WTC11 (cell line): ENCODE data around the gene TAOK3. TPM values are rescaled to one million over a fixed set of nuclear protein-coding genes. Genes with fewer than 3 reads are reported as not detected.

Source experiments
- ATAC-seq: fragments of 200-7000 bp; cut with Tn5 transposase; 2 replicates; pipeline ENCODE4 v1.10.0; 2021; ENCODE audit warnings: mild to moderate bottlenecking, moderate library complexity
- CTCF ChIA-PET: fragments of 300-600 bp; sonication (Branson Sonifier 250); formaldehyde crosslinking; loops from one replicate; lab custom pipeline; 2021; ENCODE audit warnings: antibody characterized with exemption; lab: Charles Lee
- POLR2A ChIA-PET: fragments of 350-600 bp; sonication (Branson Sonifier 250); formaldehyde crosslinking; loops from one replicate; lab custom pipeline; 2021; ENCODE audit warnings: antibody characterized with exemption; lab: Charles Lee
- DNase-seq: peaks from one replicate; pipeline ENCODE4 v3.0.0; 2021; ENCODE audit warnings: low spot score
- H3K27ac Mint-ChIP-seq: 2 replicates; pipeline ENCODE4 v1.8.0; 2021; ENCODE audit warnings: mixed read lengths
- H3K27me3 Mint-ChIP-seq: 2 replicates; pipeline ENCODE4 v1.8.0; 2021; ENCODE audit warnings: low read depth, mild to moderate bottlenecking, moderate library complexity, mixed read lengths
- H3K36me3 Mint-ChIP-seq: 2 replicates; pipeline ENCODE4 v1.8.0; 2021; ENCODE audit warnings: mixed read lengths
- H3K4me1 Mint-ChIP-seq: 2 replicates; pipeline ENCODE4 v1.8.0; 2022; ENCODE audit warnings: mixed read lengths
- H3K4me3 Mint-ChIP-seq: 2 replicates; pipeline ENCODE4 v1.8.0; 2021; ENCODE audit warnings: mild to moderate bottlenecking, moderate library complexity, mixed read lengths
- H3K9me3 Mint-ChIP-seq: 2 replicates; pipeline ENCODE4 v1.8.0; 2021; ENCODE audit warnings: mixed read lengths
- ATF1 ChIP-seq: sonication (generic); formaldehyde crosslinking; IDR thresholded peaks from 2 replicates; pipeline ENCODE4 v1.8.1; 2023; ENCODE audit warnings: mild to moderate bottlenecking, moderate library complexity, missing genetic modification reagents
- CREM ChIP-seq: sonication (generic); formaldehyde crosslinking; IDR thresholded peaks from 2 replicates; pipeline ENCODE4 v1.8.1; 2022; ENCODE audit warnings: mild to moderate bottlenecking, missing genetic modification reagents, moderate library complexity
- ESRRA ChIP-seq: sonication (generic); formaldehyde crosslinking; IDR thresholded peaks from 2 replicates; pipeline ENCODE4 v1.8.1; 2022; ENCODE audit warnings: mild to moderate bottlenecking, missing genetic modification reagents, borderline replicate concordance
- FOXJ3 ChIP-seq: sonication (generic); formaldehyde crosslinking; IDR thresholded peaks from 2 replicates; pipeline ENCODE4 v1.9.0; 2021; ENCODE audit warnings: missing genetic modification reagents, mild to moderate bottlenecking, borderline replicate concordance
- GABPB1 ChIP-seq: sonication (generic); formaldehyde crosslinking; IDR thresholded peaks from 2 replicates; pipeline ENCODE4 v1.8.1; 2023; ENCODE audit warnings: mild to moderate bottlenecking, missing genetic modification reagents
- GRHL2 ChIP-seq: fragments of 250-450 bp; sonication (Bioruptor Pico); IDR thresholded peaks from 2 replicates; pipeline ENCODE4 v1.8.0; 2022; ENCODE audit warnings: mild to moderate bottlenecking, moderate library complexity; ENCODE audit not compliant: insufficient replicate concordance, severe bottlenecking
- HMGA2 ChIP-seq: fragments of 250-450 bp; sonication (Bioruptor Pico); IDR thresholded peaks from 2 replicates; pipeline ENCODE4 v1.4.0; 2021; ENCODE audit warnings: mild to moderate bottlenecking, moderate library complexity
- JAZF1 ChIP-seq: fragments of 250-450 bp; sonication (Bioruptor Pico); IDR thresholded peaks from 2 replicates; pipeline ENCODE4 v1.9.0; 2021; ENCODE audit warnings: moderate library complexity, mild to moderate bottlenecking, inconsistent platforms
- NFYB ChIP-seq: sonication (generic); formaldehyde crosslinking; conservative IDR thresholded peaks from 2 replicates; pipeline ENCODE4 v1.8.0; 2022; ENCODE audit warnings: low read depth, missing genetic modification reagents
- RELA ChIP-seq: sonication (generic); formaldehyde crosslinking; IDR thresholded peaks from 2 replicates; pipeline ENCODE4 v1.8.1; 2022; ENCODE audit warnings: missing genetic modification reagents, mild to moderate bottlenecking, borderline replicate concordance
- ZNF219 ChIP-seq: sonication (generic); formaldehyde crosslinking; IDR thresholded peaks from 2 replicates; pipeline ENCODE4 v1.8.0; 2023; ENCODE audit warnings: missing genetic modification reagents, mild to moderate bottlenecking, borderline replicate concordance
- ZNF317 ChIP-seq: sonication (generic); formaldehyde crosslinking; IDR thresholded peaks from 2 replicates; pipeline ENCODE4 v1.8.1; 2023; ENCODE audit warnings: low read depth, mild to moderate bottlenecking, moderate library complexity, missing genetic modification reagents, borderline replicate concordance
- total RNA-seq: library from RNA; stranded (reverse); gene quantifications from 3 replicates; pipeline ENCODE4 v1.2.3, GENCODE V29; 2021
- TF ChIP-seq, protein P1 (sequence below): sonication (generic); formaldehyde crosslinking; IDR thresholded peaks from 2 replicates; pipeline ENCODE4 v1.8.1; 2022; ENCODE audit warnings: missing genetic modification reagents, borderline replicate concordance
- TF ChIP-seq, protein P2 (sequence below): fragments of 250-450 bp; sonication (Bioruptor Pico); IDR thresholded peaks from 2 replicates; pipeline ENCODE4 v1.9.0; 2021; ENCODE audit warnings: mild to moderate bottlenecking
- TF ChIP-seq, protein P3 (sequence below): sonication (generic); formaldehyde crosslinking; IDR thresholded peaks from 2 replicates; pipeline ENCODE4 v1.8.1; 2023; ENCODE audit warnings: mild to moderate bottlenecking, moderate library complexity, missing genetic modification reagents
- TF ChIP-seq, protein P4 (sequence below): sonication (generic); formaldehyde crosslinking; conservative IDR thresholded peaks from 2 replicates; pipeline ENCODE4 v1.8.1; 2023; ENCODE audit warnings: mild to moderate bottlenecking, low read depth, missing genetic modification reagents, moderate library complexity
- TF ChIP-seq, protein P5 (sequence below): sonication (generic); formaldehyde crosslinking; IDR thresholded peaks from 2 replicates; pipeline ENCODE4 v1.8.0; 2022; ENCODE audit warnings: mild to moderate bottlenecking, missing genetic modification reagents

The TAOK3 gene
- total RNA-seq, 1 experiment from 2014 or later: 13.0 TPM

DNA sequence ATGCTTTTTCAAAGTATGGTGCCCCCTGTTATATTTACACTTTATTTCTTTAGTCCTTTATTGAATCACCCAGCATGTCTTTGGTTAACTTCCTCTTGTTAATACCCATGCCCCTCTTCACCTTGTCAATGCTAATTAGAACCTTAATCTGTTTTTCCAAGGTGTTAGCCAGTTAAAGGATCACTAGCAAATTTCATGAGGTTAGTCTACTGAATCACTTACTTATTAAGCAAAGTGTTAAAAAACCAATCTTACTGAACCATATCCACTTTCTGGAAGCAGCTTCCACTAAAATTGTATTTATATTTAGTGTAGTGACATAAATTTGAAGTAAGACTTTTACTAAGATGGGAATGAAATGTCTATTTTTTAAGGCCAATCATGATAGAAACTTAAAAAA lies 27.9 kb downstream of the TAOK3 start (continued):
- TF ChIP-seq, protein P1, sequence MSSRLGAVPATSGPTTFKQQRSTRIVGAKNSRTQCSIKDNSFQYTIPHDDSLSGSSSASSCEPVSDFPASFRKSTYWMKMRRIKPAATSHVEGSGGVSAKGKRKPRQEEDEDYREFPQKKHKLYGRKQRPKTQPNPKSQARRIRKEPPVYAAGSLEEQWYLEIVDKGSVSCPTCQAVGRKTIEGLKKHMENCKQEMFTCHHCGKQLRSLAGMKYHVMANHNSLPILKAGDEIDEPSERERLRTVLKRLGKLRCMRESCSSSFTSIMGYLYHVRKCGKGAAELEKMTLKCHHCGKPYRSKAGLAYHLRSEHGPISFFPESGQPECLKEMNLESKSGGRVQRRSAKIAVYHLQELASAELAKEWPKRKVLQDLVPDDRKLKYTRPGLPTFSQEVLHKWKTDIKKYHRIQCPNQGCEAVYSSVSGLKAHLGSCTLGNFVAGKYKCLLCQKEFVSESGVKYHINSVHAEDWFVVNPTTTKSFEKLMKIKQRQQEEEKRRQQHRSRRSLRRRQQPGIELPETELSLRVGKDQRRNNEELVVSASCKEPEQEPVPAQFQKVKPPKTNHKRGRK (CRISPR knock-in tag): no peak
- TF ChIP-seq, protein P2, sequence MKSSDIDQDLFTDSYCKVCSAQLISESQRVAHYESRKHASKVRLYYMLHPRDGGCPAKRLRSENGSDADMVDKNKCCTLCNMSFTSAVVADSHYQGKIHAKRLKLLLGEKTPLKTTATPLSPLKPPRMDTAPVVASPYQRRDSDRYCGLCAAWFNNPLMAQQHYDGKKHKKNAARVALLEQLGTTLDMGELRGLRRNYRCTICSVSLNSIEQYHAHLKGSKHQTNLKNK (CRISPR knock-in tag): no peak
- TF ChIP-seq RELA: no peak

DNA sequence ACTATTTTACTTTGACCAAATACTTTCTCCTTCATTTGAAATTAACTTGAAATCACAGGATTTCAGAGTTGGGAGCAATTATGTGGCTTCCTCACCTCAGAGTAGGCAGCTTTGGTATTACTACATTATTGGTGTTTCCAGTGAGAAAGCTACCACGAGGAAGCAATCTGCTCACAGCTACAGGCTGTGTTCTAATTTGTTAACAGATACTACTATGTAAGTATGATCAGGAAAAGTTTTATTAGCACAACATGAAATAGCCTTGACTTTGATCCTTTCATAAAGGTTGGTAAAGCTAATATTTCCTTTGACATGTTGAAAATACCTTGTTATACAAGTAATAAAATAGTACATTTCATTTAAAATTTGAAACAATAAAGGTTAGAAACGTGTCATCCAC lies 30.6 kb downstream of the TAOK3 start:
- Mint-ChIP-seq H3K36me3 (no peaks in the 10 kb centered on the region), H3K27ac (no peak overlapping the region), H3K4me3 (no peak overlapping the region), H3K9me3 (no peaks in the 10 kb centered on the region), H3K27me3 (no peaks in the 10 kb centered on the region), H3K4me1 (peaks cover 24% of the 10 kb centered on the region)
- DNase-seq (no peak), ATAC-seq (no peak)
- ChIA-PET CTCF (no interaction called here), POLR2A (no interaction called here)
- no peak for TF ChIP-seq GRHL2 (CRISPR knock-in tag)
- TF ChIP-seq, protein P3, sequence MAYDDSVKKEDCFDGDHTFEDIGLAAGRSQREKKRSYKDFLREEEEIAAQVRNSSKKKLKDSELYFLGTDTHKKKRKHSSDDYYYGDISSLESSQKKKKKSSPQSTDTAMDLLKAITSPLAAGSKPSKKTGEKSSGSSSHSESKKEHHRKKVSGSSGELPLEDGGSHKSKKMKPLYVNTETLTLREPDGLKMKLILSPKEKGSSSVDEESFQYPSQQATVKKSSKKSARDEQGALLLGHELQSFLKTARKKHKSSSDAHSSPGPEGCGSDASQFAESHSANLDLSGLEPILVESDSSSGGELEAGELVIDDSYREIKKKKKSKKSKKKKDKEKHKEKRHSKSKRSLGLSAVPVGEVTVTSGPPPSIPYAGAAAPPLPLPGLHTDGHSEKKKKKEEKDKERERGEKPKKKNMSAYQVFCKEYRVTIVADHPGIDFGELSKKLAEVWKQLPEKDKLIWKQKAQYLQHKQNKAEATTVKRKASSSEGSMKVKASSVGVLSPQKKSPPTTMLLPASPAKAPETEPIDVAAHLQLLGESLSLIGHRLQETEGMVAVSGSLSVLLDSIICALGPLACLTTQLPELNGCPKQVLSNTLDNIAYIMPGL (CRISPR knock-in tag): no peak
- no peak for TF ChIP-seq ZNF219 (CRISPR knock-in tag)
- TF ChIP-seq ZNF317 (CRISPR knock-in tag): no peak
- TF ChIP-seq ATF1 (CRISPR knock-in tag): no peak
- no peak for TF ChIP-seq JAZF1 (CRISPR knock-in tag)
- TF ChIP-seq NFYB (CRISPR knock-in tag): no peak
- no peak for TF ChIP-seq HMGA2 (CRISPR knock-in tag)
- TF ChIP-seq, protein P4, sequence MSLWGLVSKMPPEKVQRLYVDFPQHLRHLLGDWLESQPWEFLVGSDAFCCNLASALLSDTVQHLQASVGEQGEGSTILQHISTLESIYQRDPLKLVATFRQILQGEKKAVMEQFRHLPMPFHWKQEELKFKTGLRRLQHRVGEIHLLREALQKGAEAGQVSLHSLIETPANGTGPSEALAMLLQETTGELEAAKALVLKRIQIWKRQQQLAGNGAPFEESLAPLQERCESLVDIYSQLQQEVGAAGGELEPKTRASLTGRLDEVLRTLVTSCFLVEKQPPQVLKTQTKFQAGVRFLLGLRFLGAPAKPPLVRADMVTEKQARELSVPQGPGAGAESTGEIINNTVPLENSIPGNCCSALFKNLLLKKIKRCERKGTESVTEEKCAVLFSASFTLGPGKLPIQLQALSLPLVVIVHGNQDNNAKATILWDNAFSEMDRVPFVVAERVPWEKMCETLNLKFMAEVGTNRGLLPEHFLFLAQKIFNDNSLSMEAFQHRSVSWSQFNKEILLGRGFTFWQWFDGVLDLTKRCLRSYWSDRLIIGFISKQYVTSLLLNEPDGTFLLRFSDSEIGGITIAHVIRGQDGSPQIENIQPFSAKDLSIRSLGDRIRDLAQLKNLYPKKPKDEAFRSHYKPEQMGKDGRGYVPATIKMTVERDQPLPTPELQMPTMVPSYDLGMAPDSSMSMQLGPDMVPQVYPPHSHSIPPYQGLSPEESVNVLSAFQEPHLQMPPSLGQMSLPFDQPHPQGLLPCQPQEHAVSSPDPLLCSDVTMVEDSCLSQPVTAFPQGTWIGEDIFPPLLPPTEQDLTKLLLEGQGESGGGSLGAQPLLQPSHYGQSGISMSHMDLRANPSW (CRISPR knock-in tag): no peak
- TF ChIP-seq, protein P5, sequence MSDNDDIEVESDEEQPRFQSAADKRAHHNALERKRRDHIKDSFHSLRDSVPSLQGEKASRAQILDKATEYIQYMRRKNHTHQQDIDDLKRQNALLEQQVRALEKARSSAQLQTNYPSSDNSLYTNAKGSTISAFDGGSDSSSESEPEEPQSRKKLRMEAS (CRISPR knock-in tag): no peak
- TF ChIP-seq FOXJ3 (CRISPR knock-in tag): no peak

DNA sequence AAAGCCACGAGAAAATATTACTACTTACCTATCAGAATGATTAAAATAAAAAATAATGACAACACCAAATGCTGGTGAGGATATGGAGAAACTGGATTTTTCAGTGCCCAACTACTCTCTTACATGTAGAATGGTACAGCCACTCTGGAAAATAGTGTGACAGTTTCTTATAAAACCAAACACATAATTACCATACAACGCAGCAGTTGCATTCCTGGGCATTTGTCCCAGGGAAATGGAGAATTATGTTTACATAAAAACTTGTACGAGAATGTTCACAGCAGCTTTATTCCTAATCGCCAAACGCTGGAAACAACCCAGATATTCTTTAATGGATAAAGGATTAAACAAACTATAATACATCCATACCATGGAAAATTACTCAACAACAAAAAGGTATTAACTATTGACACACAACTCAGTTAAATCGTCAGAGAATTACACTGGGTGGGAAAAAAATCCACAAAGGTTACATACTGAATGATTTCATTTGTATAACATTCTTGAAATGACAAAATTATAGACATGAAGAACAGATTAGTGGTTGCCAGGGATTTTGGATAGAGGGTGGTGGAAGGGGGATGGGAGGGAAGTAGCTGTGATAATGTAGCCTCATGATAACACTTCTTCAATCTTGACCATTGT lies 35.4 kb downstream of the TAOK3 start:
- CTCF ChIA-PET: interaction anchor here (1.3 kb wide), 1 partner anchor 41 kb away, joined by 3 read pairs; no protein-coding TSS in a partner anchor
- ATAC-seq: no peak

More for the DNA sequence above, 35.4 kb downstream of the TAOK3 start:
- H3K9me3 Mint-ChIP-seq: no peaks in the 10 kb centered on the region
- DNase-seq: no peak
- H3K27me3 Mint-ChIP-seq: no peaks in the 10 kb centered on the region
- TF ChIP-seq ESRRA (no peak), GABPB1 (CRISPR knock-in tag) (no peak), HMGA2 (CRISPR knock-in tag) (no peak), CREM (CRISPR knock-in tag) (no peak)
- POLR2A ChIA-PET: no interaction called here
- H3K4me3 Mint-ChIP-seq: no peak overlapping the region
- no peaks in the 10 kb centered on the region for H3K36me3 Mint-ChIP-seq
- H3K4me1 Mint-ChIP-seq: peaks cover 6% of the 10 kb centered on the region
- no peak overlapping the region for H3K27ac Mint-ChIP-seq
